ENCODE measurements around the gene TES. TPM values are rescaled to one million over a fixed set of nuclear protein-coding genes. Genes with fewer than 3 reads are reported as not detected.

Gene TES
- total and polyA plus RNA-seq, 2 of the 8 experiments (the other 6 are each of a cell fraction or from before 2014, with no cell fraction given), result 18.2 to 36.3 TPM

GRCh38 chr7:116167177-116167576, 43.2 kb upstream of the TES start (continued):
- TF ChIP-seq CHD7 (IDR thresholded peaks at IDR 0.05; ENCODE audit: insufficient replicate concordance, low read length) (no peak), BACH1 (IDR thresholded peaks at IDR 0.05; ENCODE audit: low read length) (no peak), FOSL1 (IDR thresholded peaks at IDR 0.05; ENCODE audit: insufficient read depth, low read depth, low read length) (no peak), CREB1 (IDR thresholded peaks at IDR 0.05) (no peak), SP2 (IDR thresholded peaks at IDR 0.05; ENCODE audit: low read length) (no peak), SIRT6 (IDR thresholded peaks at IDR 0.05; ENCODE audit: low read length) (no peak), RXRA (IDR thresholded peaks at IDR 0.05; ENCODE audit: insufficient read depth, low read depth, low read length) (no peak), BRCA1 (IDR thresholded peaks at IDR 0.05; ENCODE audit: low read depth, low read length) (no peak), EZH2 (IDR thresholded peaks at IDR 0.05; ENCODE audit: low read depth, low read length, severe bottlenecking) (no peak)
- TF ChIP-seq, protein P1, sequence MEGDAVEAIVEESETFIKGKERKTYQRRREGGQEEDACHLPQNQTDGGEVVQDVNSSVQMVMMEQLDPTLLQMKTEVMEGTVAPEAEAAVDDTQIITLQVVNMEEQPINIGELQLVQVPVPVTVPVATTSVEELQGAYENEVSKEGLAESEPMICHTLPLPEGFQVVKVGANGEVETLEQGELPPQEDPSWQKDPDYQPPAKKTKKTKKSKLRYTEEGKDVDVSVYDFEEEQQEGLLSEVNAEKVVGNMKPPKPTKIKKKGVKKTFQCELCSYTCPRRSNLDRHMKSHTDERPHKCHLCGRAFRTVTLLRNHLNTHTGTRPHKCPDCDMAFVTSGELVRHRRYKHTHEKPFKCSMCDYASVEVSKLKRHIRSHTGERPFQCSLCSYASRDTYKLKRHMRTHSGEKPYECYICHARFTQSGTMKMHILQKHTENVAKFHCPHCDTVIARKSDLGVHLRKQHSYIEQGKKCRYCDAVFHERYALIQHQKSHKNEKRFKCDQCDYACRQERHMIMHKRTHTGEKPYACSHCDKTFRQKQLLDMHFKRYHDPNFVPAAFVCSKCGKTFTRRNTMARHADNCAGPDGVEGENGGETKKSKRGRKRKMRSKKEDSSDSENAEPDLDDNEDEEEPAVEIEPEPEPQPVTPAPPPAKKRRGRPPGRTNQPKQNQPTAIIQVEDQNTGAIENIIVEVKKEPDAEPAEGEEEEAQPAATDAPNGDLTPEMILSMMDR (IDR thresholded peaks at IDR 0.05; ENCODE audit: control extremely low read depth in 1 of 3, insufficient read depth in 1 of 3, low read depth in 1 of 3, low read length in 3 of 3), result peak; percentile 14 to 58 (median 48); a peak in 3 of 4 replicates
